Keratinocyte (primary cell): ENCODE measurements around the gene HDHD5. TPM values are rescaled to one million over a fixed set of nuclear protein-coding genes. Genes with fewer than 3 reads are reported as not detected.
A peak's percentile ranks its signal among the peaks of the same experiment; 100 is the strongest.

Experiments
- DNase-seq: peaks from one replicate; pipeline ENCODE4 v3.0.0-alpha.2; 2011; ENCODE audit warnings: low read depth, missing footprints, low spot score
- FAIRE-seq: peaks from 2 replicates; lab custom pipeline; 2011; peaks lifted over from hg19 to GRCh38; lab: Jason Lieb, UNC
- H2AFZ ChIP-seq: 2 replicates; pipeline ENCODE4 v1.6.0; 2012; ENCODE audit warnings: low read length, control low read depth, inconsistent platforms; ENCODE audit not compliant: control insufficient read depth
- H3K27ac ChIP-seq: 2 replicates; pipeline ENCODE4 v1.5.1; 2011; ENCODE audit warnings: low read length; ENCODE audit not compliant: control insufficient read depth, insufficient read depth
- H3K27me3 ChIP-seq: 3 replicates; pipeline ENCODE4 v1.6.0; 2011; ENCODE audit warnings: low read length; ENCODE audit not compliant: control insufficient read depth, insufficient read depth; ENCODE audit errors: extremely low read depth
- H3K36me3 ChIP-seq, 2 experiments: 2 replicates in 1 of 2; 3 replicates in 1 of 2; pipeline ENCODE4 v1.5.1; 2011; ENCODE audit warnings: low read length in 2 of 2, mild to moderate bottlenecking in 1 of 2; ENCODE audit not compliant: control insufficient read depth in 2 of 2, insufficient read depth in 2 of 2; ENCODE audit errors: extremely low read depth in 1 of 2
- H3K4me1 ChIP-seq: 3 replicates; pipeline ENCODE4 v1.5.1; 2011; ENCODE audit warnings: low read length; ENCODE audit not compliant: control insufficient read depth, insufficient read depth; ENCODE audit errors: extremely low read depth
- H3K4me2 ChIP-seq: 3 replicates; pipeline ENCODE4 v1.6.0; 2011; ENCODE audit warnings: low read depth, low read length; ENCODE audit not compliant: control insufficient read depth, insufficient read depth; ENCODE audit errors: extremely low read depth
- H3K4me3 ChIP-seq, 3 experiments: fragments of 200-600 bp in 1 of 3; sonication (generic) in 1 of 3; 2 replicates in 2 of 3; 3 replicates in 1 of 3; pipeline ENCODE4 v1.5.1; 2011 to 2016; ENCODE audit warnings: low read length in 3 of 3, mild to moderate bottlenecking in 3 of 3, control low read depth in 2 of 3, inconsistent platforms in 1 of 3, low read depth in 1 of 3, mixed read lengths in 1 of 3, mixed run types in 1 of 3, moderate library complexity in 1 of 3; ENCODE audit not compliant: control insufficient read depth in 2 of 3, insufficient read depth in 2 of 3; ENCODE audit errors: extremely low read depth in 1 of 3
- H3K79me2 ChIP-seq: 2 replicates; pipeline ENCODE4 v1.6.0; 2012; ENCODE audit warnings: low read length; ENCODE audit not compliant: control insufficient read depth, insufficient read depth
- H3K9ac ChIP-seq: 3 replicates; pipeline ENCODE4 v1.6.0; 2011; ENCODE audit warnings: low read length; ENCODE audit not compliant: control insufficient read depth, insufficient read depth; ENCODE audit errors: extremely low read depth
- H3K9me1 ChIP-seq: 3 replicates; pipeline ENCODE4 v1.6.0; 2011; ENCODE audit warnings: low read length; ENCODE audit not compliant: control insufficient read depth, insufficient read depth; ENCODE audit errors: extremely low read depth
- H3K9me3 ChIP-seq: 2 replicates; pipeline ENCODE4 v1.5.1; 2012; ENCODE audit warnings: low read depth, low read length; ENCODE audit not compliant: control insufficient read depth
- H4K20me1 ChIP-seq: 3 replicates; pipeline ENCODE4 v1.6.0; 2011; ENCODE audit warnings: low read length; ENCODE audit not compliant: control insufficient read depth, insufficient read depth; ENCODE audit errors: extremely low read depth
- EZH2 ChIP-seq: IDR thresholded peaks from one replicate; pipeline ENCODE4 v1.6.1; 2012; ENCODE audit warnings: inconsistent platforms, mild to moderate bottlenecking, low read length, moderate library complexity
- dilution Hi-C: fragments of 300-500 bp; cut with MboI; formaldehyde crosslinking; loops from one replicate; pipeline ENCODE4 v1.7.0; 2020; ENCODE audit warnings: low sequenced_read_pairs; ENCODE audit not compliant: extremely low pct_ligation_motif_present
- polyA plus RNA-seq, 5 experiments: library from polyadenylated mRNA; depleted of rRNA in 3 of 5; stranded (reverse) in 3 of 5; stranded (forward) in 1 of 5; unstranded in 1 of 5; fragments of >200 nt; gene quantifications; 1 replicate in 1 of 5; 2 replicates in 3 of 5; 3 replicates in 1 of 5; pipeline versions ENCODE4 v1.2.1 to v1.2.3, GENCODE V29; 2011 to 2012; ENCODE audit warnings: missing spikeins in 2 of 5, low read depth in 1 of 5, low replicate concordance in 1 of 5
- TF ChIP-seq, protein P1 (sequence below), 3 experiments: IDR thresholded peaks in 1 of 3; conservative IDR thresholded peaks in 1 of 3; optimal IDR thresholded peaks in 1 of 3; 2 replicates in 2 of 3; 3 replicates in 1 of 3; pipeline versions ENCODE3 to v1.5.1; 2011; ENCODE audit warnings: low read length in 3 of 3, mild to moderate bottlenecking in 3 of 3, moderate library complexity in 2 of 3, control low read depth in 1 of 3, inconsistent platforms in 1 of 3; ENCODE audit not compliant: insufficient read depth in 2 of 3; ENCODE audit errors: extremely low read depth in 1 of 3

HDHD5 gene
- polyA plus RNA-seq, 1 donor (not counting 4 experiments of a cell fraction or from before 2014, with no cell fraction given): 22.6 TPM

DNA sequence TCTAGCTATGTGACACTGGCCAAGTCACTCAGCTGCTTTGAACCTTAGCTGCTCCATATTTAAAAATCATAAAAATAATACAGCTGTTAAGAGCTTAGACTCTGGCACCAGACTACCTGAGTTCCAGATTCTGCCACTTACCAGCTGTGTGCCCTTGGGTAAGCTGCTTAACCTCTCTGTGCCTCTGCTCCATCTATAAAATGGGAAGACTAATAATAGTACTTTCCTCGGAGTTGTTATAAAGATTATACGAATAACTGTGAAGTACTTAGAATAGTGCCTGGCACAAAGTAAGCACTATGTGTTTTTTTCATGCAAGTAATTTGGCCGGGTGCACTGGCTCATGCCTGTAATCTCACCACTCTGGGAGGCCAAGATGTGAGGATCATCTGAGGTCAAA, 1.4 kb downstream of the HDHD5 start:
- Histone ChIP-seq H3K79me2 (peaks cover 44% of the 10 kb centered on the region), H3K36me3 (peaks cover 2 to 3% of the 10 kb centered on the region in 2 experiments), H3K4me3 (no peak overlapping the region), H3K9me1 (no peaks in the 10 kb centered on the region), H3K4me1 (peaks cover 12% of the 10 kb centered on the region), H3K27ac (no peak overlapping the region), H3K9ac (no peak overlapping the region), H2AFZ (no peak overlapping the region), H3K4me2 (peak overlapping the region; percentile 90), H3K9me3 (no peaks in the 10 kb centered on the region), H3K27me3 (no peaks in the 10 kb centered on the region), H4K20me1 (peaks cover 2% of the 10 kb centered on the region)
- dilution Hi-C loops: no loop called here
- no peak for FAIRE-seq
- no peak for DNase-seq
- no peak for TF ChIP-seq EZH2
- TF ChIP-seq, protein P1, sequence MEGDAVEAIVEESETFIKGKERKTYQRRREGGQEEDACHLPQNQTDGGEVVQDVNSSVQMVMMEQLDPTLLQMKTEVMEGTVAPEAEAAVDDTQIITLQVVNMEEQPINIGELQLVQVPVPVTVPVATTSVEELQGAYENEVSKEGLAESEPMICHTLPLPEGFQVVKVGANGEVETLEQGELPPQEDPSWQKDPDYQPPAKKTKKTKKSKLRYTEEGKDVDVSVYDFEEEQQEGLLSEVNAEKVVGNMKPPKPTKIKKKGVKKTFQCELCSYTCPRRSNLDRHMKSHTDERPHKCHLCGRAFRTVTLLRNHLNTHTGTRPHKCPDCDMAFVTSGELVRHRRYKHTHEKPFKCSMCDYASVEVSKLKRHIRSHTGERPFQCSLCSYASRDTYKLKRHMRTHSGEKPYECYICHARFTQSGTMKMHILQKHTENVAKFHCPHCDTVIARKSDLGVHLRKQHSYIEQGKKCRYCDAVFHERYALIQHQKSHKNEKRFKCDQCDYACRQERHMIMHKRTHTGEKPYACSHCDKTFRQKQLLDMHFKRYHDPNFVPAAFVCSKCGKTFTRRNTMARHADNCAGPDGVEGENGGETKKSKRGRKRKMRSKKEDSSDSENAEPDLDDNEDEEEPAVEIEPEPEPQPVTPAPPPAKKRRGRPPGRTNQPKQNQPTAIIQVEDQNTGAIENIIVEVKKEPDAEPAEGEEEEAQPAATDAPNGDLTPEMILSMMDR (optimal IDR thresholded peaks at IDR 0.05 in 1 of 3, IDR thresholded peaks at IDR 0.05 in 1 of 3, conservative IDR thresholded peaks at IDR 0.05 in 1 of 3; ENCODE audit: extremely low read depth in 1 of 3, insufficient read depth in 2 of 3, low read length in 3 of 3): no peak

DNA sequence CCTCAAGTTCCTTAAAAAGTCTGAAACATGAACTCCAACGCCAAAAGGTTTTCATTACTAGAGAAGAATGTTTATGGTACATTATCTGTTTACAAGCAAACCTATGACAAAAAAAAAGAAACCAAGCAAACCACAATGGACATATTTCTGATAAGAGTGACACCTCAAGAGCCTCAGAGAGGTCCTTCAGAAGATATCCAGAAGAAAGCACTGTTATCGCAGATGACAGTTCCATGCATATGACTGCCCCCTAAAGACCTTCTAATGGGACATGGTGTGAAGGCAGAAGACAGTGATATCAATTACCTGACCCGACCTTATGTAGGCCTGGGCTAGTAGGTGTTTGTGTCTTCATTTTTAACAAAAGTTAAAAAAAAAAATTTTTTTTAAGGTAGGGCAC, 3.1 kb downstream of the HDHD5 start:
- FAIRE-seq: no peak
- H3K4me2 ChIP-seq: no peak overlapping the region

More for the DNA sequence above, 3.1 kb downstream of the HDHD5 start:
- Histone ChIP-seq H3K9me1 (no peaks in the 10 kb centered on the region), H3K4me3 (no peak overlapping the region), H3K27me3 (no peaks in the 10 kb centered on the region), H3K9ac (no peak overlapping the region), H3K36me3 (peaks cover 2 to 6% of the 10 kb centered on the region in 2 experiments), H3K27ac (no peak overlapping the region), H3K79me2 (peaks cover 56% of the 10 kb centered on the region), H3K4me1 (peaks cover 12% of the 10 kb centered on the region), H2AFZ (no peak overlapping the region), H4K20me1 (peaks cover 2% of the 10 kb centered on the region), H3K9me3 (no peaks in the 10 kb centered on the region)
- no peak for DNase-seq
- TF ChIP-seq, protein P1 (optimal IDR thresholded peaks at IDR 0.05 in 1 of 3, IDR thresholded peaks at IDR 0.05 in 1 of 3, conservative IDR thresholded peaks at IDR 0.05 in 1 of 3; ENCODE audit: extremely low read depth in 1 of 3, insufficient read depth in 2 of 3, low read length in 3 of 3): no peak
- TF ChIP-seq EZH2: no peak
- dilution Hi-C loops: no loop called here
